H1 (cell line): ENCODE data around the gene SLC25A45. TPM values are rescaled to one million over a fixed set of nuclear protein-coding genes. Genes with fewer than 3 reads are reported as not detected.

Experiments
- RBBP5 ChIP-seq: IDR thresholded peaks from 2 replicates; pipeline ENCODE4 v1.7.1; 2012; ENCODE audit warnings: low read depth, mild to moderate bottlenecking, inconsistent platforms, low read length, moderate library complexity, borderline replicate concordance
- ZNF274 ChIP-seq: IDR thresholded peaks from 2 replicates; pipeline ENCODE4 v1.7.0; 2012; ENCODE audit warnings: low read length, borderline replicate concordance; ENCODE audit errors: extremely low read depth
- polyA plus RNA-seq, 7 experiments: library from polyadenylated mRNA; depleted of rRNA in 3 of 7; stranded (reverse) in 5 of 7; unstranded in 2 of 7; fragments of >200 nt in 5 of 7; fragments of 200-250 nt in 2 of 7; gene quantifications; 1 replicate in 5 of 7; 2 replicates in 1 of 7; 4 replicates in 1 of 7; pipeline versions ENCODE4 v1.2.1 to v1.2.3, GENCODE V29; 2011 to 2013; ENCODE audit warnings: missing spikeins in 2 of 7, mixed read lengths in 2 of 7
- total RNA-seq: library from RNA; stranded (reverse); fragmentation: NEBNext Ultra II Directional; extraction: Animal tissue kit (Norgen Biotek cat#: 25700); gene quantifications from 2 replicates; pipeline ENCODE4 v1.2.1, GENCODE V29; 2021
- TF ChIP-seq, protein P1 (sequence below), 3 experiments: IDR thresholded peaks; 1 replicate in 2 of 3; 2 replicates in 1 of 3; pipeline versions ENCODE4 v1.5.1 to v1.6.1; 2011; ENCODE audit warnings: low read length in 3 of 3, mild to moderate bottlenecking in 3 of 3, inconsistent platforms in 2 of 3, low read depth in 1 of 3, moderate library complexity in 1 of 3; ENCODE audit not compliant: insufficient read depth in 1 of 3; ENCODE audit errors: control extremely low read depth in 1 of 3

SLC25A45 gene
- total and polyA plus RNA-seq, 2 of the 8 experiments (the other 6 are each of a cell fraction or from before 2014, with no cell fraction given) = 0.54 to 0.59 TPM

DNA sequence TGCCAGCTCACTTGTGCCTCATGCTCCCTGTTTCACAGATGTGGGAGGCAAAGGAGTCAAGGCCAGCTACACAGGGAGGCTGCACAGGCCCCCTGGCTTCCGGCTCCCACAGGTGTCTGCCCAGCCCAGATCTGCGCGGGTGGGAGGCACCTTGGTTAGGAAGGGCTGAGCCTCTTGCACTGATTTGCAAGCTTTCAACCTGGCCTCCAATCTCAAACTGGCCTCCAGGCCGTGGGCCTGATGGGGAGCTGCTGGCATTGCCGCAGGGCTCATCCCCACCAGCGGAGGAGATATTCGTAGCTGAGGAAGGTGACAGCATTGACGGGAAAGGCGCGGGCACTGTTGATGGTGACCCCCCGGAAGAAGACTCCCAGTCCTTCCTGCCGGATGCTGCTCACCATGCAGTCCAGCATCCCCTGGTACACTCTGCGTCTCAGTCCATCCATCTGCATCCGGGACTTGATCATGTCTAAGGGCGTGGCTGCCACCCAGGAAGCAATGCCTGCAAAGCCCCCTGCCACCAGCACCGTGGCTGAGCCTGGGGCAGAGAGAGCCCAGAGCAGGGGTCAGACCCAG, 6.2 kb downstream of the SLC25A45 start (continued):
- TF ChIP-seq, protein P1, sequence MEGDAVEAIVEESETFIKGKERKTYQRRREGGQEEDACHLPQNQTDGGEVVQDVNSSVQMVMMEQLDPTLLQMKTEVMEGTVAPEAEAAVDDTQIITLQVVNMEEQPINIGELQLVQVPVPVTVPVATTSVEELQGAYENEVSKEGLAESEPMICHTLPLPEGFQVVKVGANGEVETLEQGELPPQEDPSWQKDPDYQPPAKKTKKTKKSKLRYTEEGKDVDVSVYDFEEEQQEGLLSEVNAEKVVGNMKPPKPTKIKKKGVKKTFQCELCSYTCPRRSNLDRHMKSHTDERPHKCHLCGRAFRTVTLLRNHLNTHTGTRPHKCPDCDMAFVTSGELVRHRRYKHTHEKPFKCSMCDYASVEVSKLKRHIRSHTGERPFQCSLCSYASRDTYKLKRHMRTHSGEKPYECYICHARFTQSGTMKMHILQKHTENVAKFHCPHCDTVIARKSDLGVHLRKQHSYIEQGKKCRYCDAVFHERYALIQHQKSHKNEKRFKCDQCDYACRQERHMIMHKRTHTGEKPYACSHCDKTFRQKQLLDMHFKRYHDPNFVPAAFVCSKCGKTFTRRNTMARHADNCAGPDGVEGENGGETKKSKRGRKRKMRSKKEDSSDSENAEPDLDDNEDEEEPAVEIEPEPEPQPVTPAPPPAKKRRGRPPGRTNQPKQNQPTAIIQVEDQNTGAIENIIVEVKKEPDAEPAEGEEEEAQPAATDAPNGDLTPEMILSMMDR (IDR thresholded peaks at IDR 0.05; ENCODE audit: control extremely low read depth in 1 of 3, insufficient read depth in 1 of 3, low read depth in 1 of 3, low read length in 3 of 3) = no peak
- TF ChIP-seq ZNF274 (no peak), RBBP5 (no peak)
- TF ChIP-seq, all 59 proteins: peak for 0
